HL-60 (cell line): ENCODE results near the gene OR52L1.

Experiments used
- GABPA ChIP-seq: IDR thresholded peaks from 2 replicates; pipeline ENCODE4 v1.6.1; 2012; ENCODE audit warnings: low read depth
- TF ChIP-seq, protein P1 (sequence below): IDR thresholded peaks from one replicate; pipeline ENCODE4 v1.5.1; 2011; ENCODE audit warnings: low read length, control low read depth, inconsistent platforms; ENCODE audit not compliant: insufficient read depth

- TF ChIP-seq, protein P1, sequence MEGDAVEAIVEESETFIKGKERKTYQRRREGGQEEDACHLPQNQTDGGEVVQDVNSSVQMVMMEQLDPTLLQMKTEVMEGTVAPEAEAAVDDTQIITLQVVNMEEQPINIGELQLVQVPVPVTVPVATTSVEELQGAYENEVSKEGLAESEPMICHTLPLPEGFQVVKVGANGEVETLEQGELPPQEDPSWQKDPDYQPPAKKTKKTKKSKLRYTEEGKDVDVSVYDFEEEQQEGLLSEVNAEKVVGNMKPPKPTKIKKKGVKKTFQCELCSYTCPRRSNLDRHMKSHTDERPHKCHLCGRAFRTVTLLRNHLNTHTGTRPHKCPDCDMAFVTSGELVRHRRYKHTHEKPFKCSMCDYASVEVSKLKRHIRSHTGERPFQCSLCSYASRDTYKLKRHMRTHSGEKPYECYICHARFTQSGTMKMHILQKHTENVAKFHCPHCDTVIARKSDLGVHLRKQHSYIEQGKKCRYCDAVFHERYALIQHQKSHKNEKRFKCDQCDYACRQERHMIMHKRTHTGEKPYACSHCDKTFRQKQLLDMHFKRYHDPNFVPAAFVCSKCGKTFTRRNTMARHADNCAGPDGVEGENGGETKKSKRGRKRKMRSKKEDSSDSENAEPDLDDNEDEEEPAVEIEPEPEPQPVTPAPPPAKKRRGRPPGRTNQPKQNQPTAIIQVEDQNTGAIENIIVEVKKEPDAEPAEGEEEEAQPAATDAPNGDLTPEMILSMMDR, result no peak
- no peak for TF ChIP-seq GABPA
Measured at GRCh38 chr11:6013042-6013441, 26.3 kb upstream of the OR52L1 start.
